Glomerular endothelial cell (primary cell): Measurements from ENCODE around the gene CARD19. TPM values are rescaled to one million over a fixed set of nuclear protein-coding genes. Genes with fewer than 3 reads are reported as not detected.
"Not testable (repeated sequence)": the region's sequence is repeated elsewhere in the genome, so short reads cannot be mapped to it uniquely, and the experiment has no call there.

Experiments used
- DNase-seq: peaks from one replicate; pipeline ENCODE4 v3.0.0-alpha.2; 2011; ENCODE audit warnings: low read depth, low spot score; ENCODE audit errors: extremely low read depth
- total RNA-seq: library from RNA; depleted of rRNA; stranded (reverse); fragments of >200 nt; gene quantifications from 2 replicates; pipeline ENCODE4 v1.2.3, GENCODE V29; 2015

Gene CARD19
- total RNA-seq, 1 donor from 2014 or later, result 97.3 TPM

GRCh38 chr9:93129691-93130500 lies 33.9 kb downstream of the CARD19 start:
- no peak for DNase-seq

- no peak for DNase-seq
Observed at GRCh38 chr9:93130861-93131481, 35.0 kb downstream of the CARD19 start.

DNA sequence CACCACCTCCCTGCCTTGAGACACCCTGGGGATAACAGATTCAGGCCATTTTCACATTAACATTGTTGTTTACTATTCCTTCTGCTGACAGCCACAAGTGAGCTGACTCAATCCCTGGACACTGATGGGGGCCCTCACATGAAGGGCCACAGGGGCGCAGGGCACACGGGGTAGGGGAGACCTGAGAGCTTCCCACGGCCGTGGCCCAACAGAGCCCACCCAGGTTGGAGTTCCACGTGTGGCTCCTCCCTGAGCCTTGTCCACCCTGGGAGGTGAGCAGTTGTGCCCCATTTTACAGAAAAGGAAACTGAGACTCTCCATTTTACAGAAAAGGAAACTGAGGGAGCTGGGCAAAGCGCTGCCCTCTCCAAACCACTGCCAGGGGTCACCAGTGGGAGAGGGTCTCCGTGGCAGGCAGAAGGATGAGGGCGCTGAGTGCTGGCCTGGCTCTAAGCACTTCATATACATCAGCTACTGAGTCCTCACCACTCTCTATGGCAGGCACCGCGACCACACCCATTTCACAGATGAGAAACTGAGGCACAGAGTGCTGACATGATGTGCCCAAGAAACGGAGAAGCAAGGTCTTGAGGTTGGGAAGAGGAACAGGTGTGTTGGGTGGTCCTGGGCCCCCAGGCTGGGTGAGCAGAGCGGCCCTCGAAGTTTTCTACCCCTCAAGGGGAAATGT lies 35.7 kb downstream of the CARD19 start:
- DNase-seq, result no peak

DNA sequence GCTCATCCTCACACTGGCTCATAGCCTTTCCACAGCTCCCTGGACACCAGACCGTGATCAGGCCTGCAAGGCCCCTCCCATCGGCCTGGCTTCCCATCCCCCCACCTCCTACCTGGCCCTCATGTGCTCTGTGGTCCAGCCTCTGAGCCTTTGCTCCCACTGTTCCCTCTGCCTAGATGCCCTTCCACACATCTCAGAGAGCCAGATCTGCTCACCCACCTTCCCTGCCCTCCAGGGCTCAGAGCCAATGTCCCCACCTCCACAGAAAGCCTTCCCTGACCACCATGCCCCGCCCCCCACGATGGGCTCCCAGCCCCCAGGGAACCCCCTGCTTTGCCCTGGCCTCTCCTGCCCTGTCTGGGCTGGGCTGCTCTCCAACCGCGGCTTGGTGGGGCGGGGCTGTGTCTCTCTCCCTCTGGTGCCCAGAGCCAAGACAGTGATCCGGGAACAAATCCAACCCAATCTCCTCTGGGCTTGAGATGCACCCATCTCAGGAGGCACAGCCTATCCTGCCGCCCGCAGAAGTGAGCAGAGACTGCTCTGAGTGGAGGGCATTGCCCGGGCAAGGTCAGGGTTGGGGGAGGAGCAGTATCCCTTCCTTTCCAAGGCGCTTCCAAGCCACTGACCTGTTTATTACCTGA lies 36.4 kb downstream of the CARD19 start:
- no peak for DNase-seq

GRCh38 chr9:93132946-93133680 lies 37.1 kb downstream of the CARD19 start:
- no peak for DNase-seq

- no peak for DNase-seq
Observed at GRCh38 chr9:93133681-93134014, 37.6 kb downstream of the CARD19 start.

DNA sequence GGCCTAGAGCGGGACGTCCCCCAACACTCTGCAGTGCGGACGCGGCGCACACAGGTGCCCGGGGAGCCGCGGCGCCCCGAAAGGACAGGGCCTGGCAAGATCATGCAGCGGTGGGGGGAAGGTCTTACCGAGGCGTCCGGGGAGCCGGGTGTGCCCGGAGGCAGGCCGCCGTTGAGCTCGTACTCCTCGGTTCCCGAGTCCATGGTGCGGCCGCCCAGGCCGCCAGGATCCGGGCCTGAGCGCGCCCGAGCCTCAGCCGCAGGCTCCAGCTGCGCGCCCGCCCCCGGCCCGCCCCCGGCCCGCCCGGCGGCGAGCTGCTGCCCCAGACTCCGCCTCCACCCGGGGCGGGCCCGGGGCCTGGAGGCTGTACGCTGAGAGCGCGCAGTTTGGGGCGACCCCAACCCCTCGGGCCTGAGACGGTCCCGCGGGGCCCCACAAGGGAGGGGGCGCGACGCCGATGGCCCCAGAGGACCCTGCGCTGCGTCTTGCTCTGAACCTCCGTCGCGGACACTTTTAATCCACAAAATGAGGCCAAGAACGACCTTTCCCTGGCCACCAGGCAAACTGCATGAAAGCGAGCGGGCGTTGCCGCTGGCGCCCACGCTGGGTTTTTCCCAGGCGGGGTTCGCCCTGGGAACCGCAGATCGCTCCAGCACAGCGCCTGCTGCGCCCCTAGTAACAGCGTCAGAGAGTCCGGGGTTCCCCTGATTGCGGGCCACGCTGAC lies 38.2 kb downstream of the CARD19 start, which contains the start of gene NINJ1:
NINJ1 (minus strand) TSS at position 237 of the 725 bp plus-strand sequence; CDS start at position 203, 34 bp downstream.
- no peak for DNase-seq

DNA sequence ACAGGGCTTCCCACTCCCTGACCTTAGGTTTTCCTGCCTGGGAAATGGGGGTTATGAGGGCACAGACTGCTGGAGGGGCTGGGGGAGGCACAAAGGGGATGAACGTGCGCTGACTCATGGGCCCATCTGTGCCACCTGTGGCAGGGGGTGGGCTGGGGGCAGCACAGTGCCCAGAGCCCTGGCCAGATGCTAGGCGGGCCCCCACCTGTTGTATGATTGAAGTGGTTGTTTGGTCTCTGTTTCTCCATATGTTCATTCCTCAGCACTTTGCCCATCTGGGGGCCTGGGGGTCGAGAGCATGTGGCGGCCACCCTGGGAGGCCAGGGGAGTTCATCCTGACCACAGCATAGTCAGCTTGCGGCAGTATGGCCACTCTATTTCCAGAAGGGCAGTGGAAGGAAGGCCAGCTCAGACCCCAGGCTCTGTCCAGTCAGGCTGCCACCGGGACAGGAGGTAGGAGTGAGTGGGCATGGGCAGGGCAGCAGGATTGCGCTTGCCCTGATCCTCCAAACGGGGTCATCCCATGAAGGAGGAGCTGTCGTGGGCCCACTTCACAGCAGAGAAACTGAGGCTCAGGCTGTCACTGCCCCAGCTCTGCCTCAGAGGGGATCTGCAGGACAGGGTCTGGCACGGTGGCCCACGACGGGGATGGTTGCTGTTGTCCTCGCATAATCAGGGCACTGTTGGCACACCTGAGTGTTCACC lies 38.9 kb downstream of the CARD19 start:
- DNase-seq, result no peak

DNA sequence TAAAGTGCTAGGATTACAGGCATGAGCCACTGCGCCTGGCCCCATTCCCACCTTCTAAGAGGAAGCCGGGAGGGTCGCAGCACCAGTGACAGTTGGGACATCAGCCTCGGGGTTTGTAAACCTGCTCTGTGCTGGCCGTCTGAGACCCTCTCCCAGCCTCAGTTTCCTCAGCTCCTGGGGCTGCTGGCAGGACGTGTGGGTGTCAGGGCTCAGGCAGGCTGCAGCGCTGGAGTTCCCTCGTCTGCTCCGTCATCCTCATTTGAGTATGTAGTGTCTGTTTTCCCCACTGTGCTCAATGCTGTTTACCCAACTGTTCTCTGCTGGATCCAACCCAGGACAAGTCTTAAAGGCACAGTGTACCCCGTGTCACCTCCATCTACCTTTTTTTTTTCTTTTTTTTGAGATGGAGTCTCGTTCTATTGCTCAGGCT lies 40.0 kb downstream of the CARD19 start:
- DNase-seq, result no peak

DNA sequence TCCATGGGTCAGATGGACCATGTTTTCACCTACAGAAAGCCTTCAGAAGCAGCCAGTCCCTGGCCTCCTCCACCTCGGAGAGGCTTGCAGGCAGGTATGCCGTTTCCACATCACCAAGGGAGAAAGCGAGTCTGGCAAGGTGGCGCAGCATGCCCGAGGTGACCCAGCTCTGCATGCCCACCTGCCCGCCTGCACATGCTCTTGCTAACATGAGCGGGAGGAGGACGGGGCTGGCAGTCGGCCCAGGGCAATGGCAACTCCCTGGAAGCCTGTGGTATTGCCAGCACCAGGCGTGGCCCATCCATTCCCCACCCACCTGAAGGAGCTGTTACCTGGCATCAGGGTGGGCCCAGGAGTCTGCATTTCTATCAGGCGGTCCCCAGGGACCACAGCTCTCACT lies 41.3 kb downstream of the CARD19 start:
- no peak for DNase-seq

GRCh38 chr9:93138171-93138764 lies 42.3 kb downstream of the CARD19 start:
- no peak for DNase-seq

GRCh38 chr9:93139365-93140182 lies 43.6 kb downstream of the CARD19 start:
- DNase-seq, result no peak

GRCh38 chr9:93141771-93142483 lies 45.9 kb downstream of the CARD19 start:
- DNase-seq, result no peak

DNA sequence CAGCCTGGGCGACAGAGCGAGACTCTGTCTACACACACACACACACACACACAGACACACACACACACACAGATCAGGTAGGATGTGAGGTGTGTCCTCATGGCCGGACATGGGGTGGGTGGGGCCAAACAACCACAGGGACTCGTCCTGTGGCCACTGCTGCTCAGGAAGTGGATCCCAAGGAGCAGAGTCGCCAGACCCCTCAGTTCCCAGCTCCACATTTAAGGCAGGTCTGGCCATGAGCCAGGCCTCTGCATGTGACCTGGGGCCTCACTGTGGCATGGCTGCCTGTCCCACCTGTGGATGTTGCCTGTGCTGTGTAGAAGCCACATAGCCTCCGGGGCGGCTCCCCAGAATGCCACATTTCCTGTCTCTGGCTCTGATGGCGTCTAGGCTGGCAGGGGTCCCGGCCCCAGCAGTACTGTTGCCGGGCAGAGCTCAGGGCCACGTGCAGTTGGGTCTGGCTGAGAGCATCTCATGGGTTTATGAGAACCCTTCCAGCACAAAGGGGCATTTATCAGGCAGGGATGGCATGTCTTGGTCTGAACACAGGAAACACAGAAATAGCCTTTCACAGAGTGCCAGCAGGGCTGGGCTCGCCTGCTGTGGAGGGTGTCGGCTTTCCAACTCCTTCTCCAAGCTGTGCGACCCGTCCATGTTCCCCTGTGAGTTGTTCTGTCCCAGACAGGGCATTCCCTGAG lies 48.0 kb downstream of the CARD19 start:
- no peak for DNase-seq

DNA sequence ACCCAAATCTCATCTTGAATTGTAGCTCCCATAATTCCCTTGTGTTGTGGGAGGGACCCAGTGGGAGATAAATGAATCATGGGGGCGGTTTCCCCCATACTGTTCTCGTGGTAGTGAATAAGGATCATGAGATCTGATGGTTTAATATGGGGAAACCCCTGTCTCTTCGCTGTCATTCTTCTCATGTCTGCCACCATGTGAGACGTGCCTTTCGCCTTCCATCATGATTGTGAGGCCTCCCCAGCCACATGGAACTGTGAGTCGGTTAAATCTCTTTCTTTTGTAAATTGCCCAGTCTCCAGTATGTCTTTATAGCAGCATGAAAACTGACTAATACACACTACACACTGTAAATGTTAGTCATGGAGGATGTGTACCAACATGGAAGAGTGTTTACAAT lies 50.7 kb downstream of the CARD19 start:
- not testable (repeated sequence) for DNase-seq

DNA sequence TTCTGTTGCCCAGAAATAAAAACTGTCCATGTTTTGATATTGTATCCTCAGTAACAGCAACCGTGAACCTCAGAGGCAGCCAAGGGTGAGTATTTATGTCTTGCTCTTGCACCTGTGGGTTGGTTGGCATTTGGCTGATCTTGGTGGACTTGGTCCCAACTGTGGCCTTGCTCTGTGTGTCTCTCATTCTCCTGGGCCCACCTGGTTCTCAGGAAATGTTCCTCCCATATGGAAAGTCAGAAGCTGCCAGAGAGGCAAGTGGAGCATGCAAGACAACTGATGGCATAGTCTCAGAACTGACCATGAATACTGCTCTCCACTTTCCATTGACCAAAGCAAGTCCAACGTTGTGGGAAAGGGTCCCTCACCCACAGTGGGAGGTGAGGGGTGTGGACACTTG lies 51.6 kb downstream of the CARD19 start:
- DNase-seq, result no peak

GRCh38 chr9:93148721-93149120 lies 52.7 kb downstream of the CARD19 start:
- DNase-seq, result no peak
